Vagina (tissue), 2 donors: ENCODE data around the gene MAD1L1. TPM values are rescaled to one million over a fixed set of nuclear protein-coding genes. Genes with fewer than 3 reads are reported as not detected.
"Not testable (repeated sequence)": the region's sequence is repeated elsewhere in the genome, so short reads cannot be mapped to it uniquely, and the experiment has no call there.

Experiments used
- DNase-seq, 2 donors: peaks; one replicate each; pipeline ENCODE4 v3.0.0-alpha.2; 2017; ENCODE audit errors: extremely low spot score in 2 of 2
- H3K27ac ChIP-seq: fragments of 200-600 bp; sonication (generic); one replicate; pipeline ENCODE4 v1.5.1; 2019
- H3K27me3 ChIP-seq: fragments of 200-600 bp; sonication (generic); one replicate; pipeline ENCODE4 v1.5.1; 2019
- H3K36me3 ChIP-seq, 2 donors: fragments of 200-600 bp; sonication (generic); one replicate each; pipeline ENCODE4 v1.5.1; 2017 to 2019
- H3K4me1 ChIP-seq: fragments of 200-600 bp; sonication (generic); one replicate; pipeline ENCODE4 v1.5.1; 2019
- H3K4me3 ChIP-seq, 2 donors: fragments of 200-600 bp; sonication (generic); 1 replicate in 1 of 2; 2 replicates in 1 of 2; pipeline ENCODE4 v1.5.1; 2016 to 2019
- H3K9me3 ChIP-seq: fragments of 200-600 bp; sonication (generic); one replicate; pipeline ENCODE4 v1.5.1; 2019
- POLR2A ChIP-seq, 2 donors: fragments of 450-650 bp; IDR thresholded peaks; one replicate each; pipeline ENCODE4 v1.6.1; 2017; ENCODE audit warnings: antibody characterized with exemption in 2 of 2, mild to moderate bottlenecking in 2 of 2, moderate library complexity in 2 of 2
- POLR2AphosphoS5 ChIP-seq, 2 donors: sonication (generic); formaldehyde crosslinking; IDR thresholded peaks; one replicate each; pipeline ENCODE4 v1.9.0; 2017; ENCODE audit warnings: antibody characterized with exemption in 2 of 2, mild to moderate bottlenecking in 2 of 2, low read depth in 1 of 2; ENCODE audit not compliant: insufficient read depth in 1 of 2
- intact Hi-C: fragments of 100-400 bp; cut with DNase I; formaldehyde crosslinking; loops from one replicate; pipeline ENCODE4 v1.15.1; 2023
- total RNA-seq: library from RNA; depleted of rRNA; stranded (reverse); fragments of >200 nt; gene quantifications from one replicate; pipeline ENCODE4 v1.2.3, GENCODE V29; 2016
- TF ChIP-seq, protein P1 (sequence below), 3 experiments: fragments of 450-650 bp in 2 of 3; fragments of 200-600 bp in 1 of 3; sonication (generic) in 1 of 3; IDR thresholded peaks; one replicate each; pipeline ENCODE4 v1.5.1; 2017 to 2019; ENCODE audit warnings: antibody characterized with exemption in 3 of 3, mild to moderate bottlenecking in 2 of 3, moderate library complexity in 2 of 3

MAD1L1 gene
- total RNA-seq, 1 donor from 2014 or later = 62.4 TPM

DNA sequence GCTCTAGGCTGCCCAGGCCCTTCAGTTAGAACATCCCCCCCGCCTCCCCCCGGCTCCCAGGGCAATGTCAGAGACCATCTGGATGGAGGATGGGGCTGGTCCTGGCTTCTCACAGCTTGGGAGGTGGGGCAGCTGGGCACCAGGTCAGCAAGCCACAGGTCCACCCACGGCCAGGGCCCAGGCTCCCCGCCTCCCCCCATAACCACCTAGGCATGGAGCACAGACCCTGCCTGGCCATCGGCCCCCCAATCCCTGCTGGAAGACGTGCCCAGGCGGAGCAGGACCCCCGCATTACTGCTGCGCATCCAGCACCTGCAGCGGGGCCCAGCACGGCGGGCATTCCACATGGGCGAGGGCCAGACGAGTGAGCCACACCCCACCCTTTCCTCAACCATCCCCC, 393.0 kb downstream of the MAD1L1 start:
- Histone ChIP-seq H3K9me3 (no peaks in the 10 kb centered on the region), H3K36me3 (no peaks in the 10 kb centered on the region), H3K27me3 (no peaks in the 10 kb centered on the region), H3K4me1 (no peaks in the 10 kb centered on the region), H3K4me3 (no peak overlapping the region), H3K27ac (no peak overlapping the region)
- no peak for DNase-seq
- TF ChIP-seq, protein P1, sequence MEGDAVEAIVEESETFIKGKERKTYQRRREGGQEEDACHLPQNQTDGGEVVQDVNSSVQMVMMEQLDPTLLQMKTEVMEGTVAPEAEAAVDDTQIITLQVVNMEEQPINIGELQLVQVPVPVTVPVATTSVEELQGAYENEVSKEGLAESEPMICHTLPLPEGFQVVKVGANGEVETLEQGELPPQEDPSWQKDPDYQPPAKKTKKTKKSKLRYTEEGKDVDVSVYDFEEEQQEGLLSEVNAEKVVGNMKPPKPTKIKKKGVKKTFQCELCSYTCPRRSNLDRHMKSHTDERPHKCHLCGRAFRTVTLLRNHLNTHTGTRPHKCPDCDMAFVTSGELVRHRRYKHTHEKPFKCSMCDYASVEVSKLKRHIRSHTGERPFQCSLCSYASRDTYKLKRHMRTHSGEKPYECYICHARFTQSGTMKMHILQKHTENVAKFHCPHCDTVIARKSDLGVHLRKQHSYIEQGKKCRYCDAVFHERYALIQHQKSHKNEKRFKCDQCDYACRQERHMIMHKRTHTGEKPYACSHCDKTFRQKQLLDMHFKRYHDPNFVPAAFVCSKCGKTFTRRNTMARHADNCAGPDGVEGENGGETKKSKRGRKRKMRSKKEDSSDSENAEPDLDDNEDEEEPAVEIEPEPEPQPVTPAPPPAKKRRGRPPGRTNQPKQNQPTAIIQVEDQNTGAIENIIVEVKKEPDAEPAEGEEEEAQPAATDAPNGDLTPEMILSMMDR (IDR thresholded peaks at IDR 0.05) = no peak
- intact Hi-C loops = no loop called here

DNA sequence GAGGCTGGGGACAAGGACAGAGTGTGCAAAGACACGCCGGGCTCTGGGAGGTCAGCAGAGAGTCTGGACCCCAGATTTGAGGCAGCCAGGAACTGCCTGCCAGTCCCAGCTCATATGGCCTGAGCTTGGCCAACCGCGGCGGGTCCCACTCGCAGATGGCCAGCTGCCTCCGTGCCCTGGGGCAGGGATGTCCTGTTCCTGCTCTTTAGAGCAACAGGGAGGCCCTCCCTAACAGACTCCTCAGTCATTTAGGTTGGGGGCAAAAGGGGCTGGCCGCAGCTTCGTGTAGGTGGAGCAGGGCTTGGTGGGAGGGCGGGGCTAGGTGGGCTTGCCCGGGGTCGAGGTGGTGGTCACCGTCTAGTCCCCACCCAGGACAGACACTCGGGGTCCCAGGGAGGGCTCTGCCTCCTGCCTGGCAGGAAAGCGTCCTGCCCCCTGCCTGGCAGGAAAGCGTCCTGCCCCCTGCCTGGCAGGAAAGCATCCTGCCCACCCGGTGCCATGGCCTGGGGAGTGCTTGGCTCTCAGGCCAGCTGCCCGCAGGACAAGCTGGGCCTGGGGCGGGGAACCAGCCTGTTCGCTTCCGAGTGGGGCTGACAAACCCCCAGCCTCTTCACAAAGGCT, 393.7 kb downstream of the MAD1L1 start:
- intact Hi-C loops, H3K4me3 ChIP-seq, H3K27me3 ChIP-seq, H3K4me1 ChIP-seq, H3K27ac ChIP-seq, DNase-seq, H3K36me3 ChIP-seq, H3K9me3 ChIP-seq: not testable (repeated sequence)

DNA sequence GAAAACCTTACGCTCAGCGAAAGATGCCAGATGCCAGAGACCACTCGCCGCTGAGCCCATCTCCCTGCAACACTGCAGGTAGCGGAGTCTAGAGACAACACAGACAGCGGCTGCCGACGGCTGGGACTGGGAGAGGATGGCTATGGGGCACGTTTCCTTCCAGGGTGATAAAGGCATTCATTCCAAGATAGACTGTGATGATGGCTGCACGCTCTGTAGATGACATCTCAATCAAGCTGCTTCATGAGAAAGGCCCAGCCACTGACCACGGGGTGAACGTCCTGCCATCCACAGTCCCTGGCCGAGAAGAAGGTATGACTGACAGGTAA, 394.2 kb downstream of the MAD1L1 start:
- DNase-seq, H3K27me3 ChIP-seq, H3K9me3 ChIP-seq, H3K36me3 ChIP-seq, H3K4me1 ChIP-seq, intact Hi-C loops, H3K4me3 ChIP-seq, H3K27ac ChIP-seq: not testable (repeated sequence)

DNA sequence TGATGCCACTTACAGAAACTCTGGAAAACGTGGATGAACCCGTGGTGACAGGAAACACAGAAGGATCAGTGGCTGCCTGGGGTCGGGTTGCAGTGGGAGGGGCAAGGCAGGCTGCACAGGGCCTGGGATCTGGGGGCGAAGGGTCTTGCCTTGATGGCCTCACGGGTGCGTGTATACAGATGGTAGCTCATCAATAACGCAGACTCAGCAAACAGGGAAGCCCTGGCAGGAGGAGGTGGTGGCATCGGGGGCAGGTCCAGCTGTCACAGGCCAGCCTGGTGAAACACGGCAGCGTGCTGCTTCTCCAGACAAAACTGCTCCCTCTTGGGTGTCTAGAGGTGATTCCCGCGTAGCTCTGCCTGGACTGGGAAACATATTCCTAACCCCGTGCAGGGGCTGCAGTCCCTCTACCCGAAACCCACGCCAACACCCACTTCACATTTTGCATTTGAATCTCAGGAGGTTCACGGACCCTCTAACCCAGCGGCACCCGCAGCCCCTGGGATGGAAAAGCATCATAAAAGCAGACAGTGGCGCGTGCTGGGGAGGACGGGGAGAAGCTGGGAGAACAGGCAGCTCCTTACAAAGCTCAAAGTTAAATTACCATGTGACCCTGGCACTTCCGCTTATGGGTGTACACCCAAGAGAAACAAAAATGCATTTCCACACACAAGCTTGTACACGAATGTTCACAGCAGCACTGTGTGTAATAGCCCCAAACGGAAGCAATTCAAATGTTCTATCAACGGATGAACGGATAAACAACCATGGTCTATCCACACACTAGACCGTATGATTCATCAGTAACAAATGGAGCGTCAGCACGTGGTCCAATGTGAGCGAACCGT, 394.8 kb downstream of the MAD1L1 start:
- DNase-seq, H3K9me3 ChIP-seq, H3K36me3 ChIP-seq, H3K4me1 ChIP-seq, H3K27ac ChIP-seq, H3K27me3 ChIP-seq, intact Hi-C loops, H3K4me3 ChIP-seq: not testable (repeated sequence)

DNA sequence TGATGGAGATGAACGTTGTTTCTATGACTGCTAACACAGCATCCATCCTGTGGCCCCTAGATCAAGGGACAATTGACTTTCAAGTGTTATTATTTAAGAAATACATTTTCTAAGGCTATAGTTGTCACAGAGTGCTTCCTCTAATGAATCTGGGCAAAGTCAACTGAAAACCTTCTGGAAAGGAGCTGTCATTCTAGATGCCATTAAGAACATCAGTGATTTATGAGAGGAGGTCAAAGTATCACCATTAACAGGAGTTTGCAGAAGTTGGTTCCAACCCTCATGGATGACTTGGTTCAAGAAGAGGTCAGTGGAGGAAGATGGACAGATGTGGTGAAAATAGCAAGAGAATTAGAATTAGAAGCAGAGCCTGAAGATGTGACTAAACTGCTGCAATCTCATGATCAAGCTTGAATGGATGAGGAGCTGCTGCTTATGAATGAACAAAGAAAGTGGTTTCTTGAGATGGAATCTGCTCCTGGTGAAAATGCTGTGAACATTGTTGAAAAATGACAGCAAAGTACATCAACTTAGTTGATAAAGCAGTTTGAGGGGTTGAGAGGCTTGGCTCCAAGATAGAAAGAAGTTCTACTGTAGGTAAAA, 400.7 kb downstream of the MAD1L1 start:
- H3K9me3 ChIP-seq, H3K36me3 ChIP-seq, H3K27ac ChIP-seq, DNase-seq, intact Hi-C loops, H3K4me1 ChIP-seq, H3K27me3 ChIP-seq, H3K4me3 ChIP-seq: not testable (repeated sequence)

DNA sequence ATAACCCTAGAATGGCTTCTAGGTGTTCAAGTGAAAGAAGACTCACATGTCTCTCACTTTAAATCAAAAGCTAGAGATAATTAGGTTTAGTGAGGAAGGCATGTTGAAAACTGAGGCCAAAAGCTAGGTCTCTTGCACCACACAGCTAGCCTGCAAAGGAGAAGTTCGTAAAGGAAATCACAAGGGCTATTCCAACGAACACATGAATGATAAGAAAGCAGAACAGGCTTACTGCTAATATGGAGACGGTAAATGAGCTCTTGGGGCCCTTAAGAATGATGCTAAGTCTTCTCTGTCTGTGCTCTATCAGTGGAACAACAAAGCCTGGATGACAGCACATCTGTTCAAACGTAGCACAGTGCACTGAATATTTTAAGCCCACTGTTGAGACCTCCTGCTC, 401.3 kb downstream of the MAD1L1 start:
- H3K27me3 ChIP-seq, H3K9me3 ChIP-seq, H3K4me3 ChIP-seq, H3K27ac ChIP-seq, H3K36me3 ChIP-seq, H3K4me1 ChIP-seq, intact Hi-C loops, DNase-seq: not testable (repeated sequence)

DNA sequence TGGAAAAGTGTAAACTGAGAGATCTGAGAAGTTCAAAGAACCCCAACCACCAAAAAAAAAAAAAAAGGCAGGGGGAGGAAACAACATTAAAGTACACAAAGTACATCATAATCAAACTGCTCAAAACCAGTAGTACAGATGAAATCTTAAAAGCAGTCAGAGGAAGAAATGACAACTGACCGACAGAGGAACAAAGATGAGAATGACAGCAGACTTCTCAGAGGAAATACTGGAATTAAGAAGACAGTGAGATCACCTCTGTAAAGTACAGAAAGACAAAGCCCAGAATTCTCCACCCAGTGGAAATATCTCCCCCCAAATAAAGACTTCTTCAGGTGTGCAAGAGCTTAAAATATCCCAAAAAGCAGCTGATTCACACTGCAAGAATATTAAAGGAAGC, 403.1 kb downstream of the MAD1L1 start:
- intact Hi-C loops, DNase-seq, H3K9me3 ChIP-seq, H3K4me3 ChIP-seq, H3K4me1 ChIP-seq, H3K27ac ChIP-seq, H3K27me3 ChIP-seq, H3K36me3 ChIP-seq: not testable (repeated sequence)

DNA sequence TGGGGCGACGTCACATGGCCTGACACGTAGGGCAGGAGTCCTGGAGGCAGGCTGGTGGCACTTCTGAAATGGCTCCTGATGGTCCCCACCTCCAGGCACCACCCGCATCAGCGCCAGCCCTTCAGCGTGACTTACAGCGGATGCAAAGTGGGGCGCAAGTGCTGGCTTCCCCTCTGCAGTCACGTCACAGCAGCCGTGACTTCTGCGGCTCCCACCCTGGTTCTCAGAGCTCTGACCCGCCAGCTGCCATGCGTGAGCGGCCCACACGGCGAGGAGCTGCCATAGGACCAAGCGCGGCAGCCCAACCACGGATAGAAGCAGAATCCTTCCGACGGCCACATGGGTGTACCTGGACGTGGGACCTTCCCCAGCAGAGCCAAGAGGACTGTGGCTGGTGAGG, 403.6 kb downstream of the MAD1L1 start:
- no peak for DNase-seq
- Histone ChIP-seq H3K27me3 (no peaks in the 10 kb centered on the region), H3K9me3 (no peaks in the 10 kb centered on the region), H3K4me1 (no peaks in the 10 kb centered on the region), H3K4me3 (no peak overlapping the region), H3K27ac (no peak overlapping the region), H3K36me3 (no peaks in the 10 kb centered on the region)
- TF ChIP-seq POLR2AphosphoS5 (IDR thresholded peaks at IDR 0.05; ENCODE audit: insufficient read depth in 1 of 2, low read depth in 1 of 2) (no peak), POLR2A (IDR thresholded peaks at IDR 0.05) (no peak)
- TF ChIP-seq, protein P1 (IDR thresholded peaks at IDR 0.05) = no peak
- intact Hi-C loops = no loop called here

DNA sequence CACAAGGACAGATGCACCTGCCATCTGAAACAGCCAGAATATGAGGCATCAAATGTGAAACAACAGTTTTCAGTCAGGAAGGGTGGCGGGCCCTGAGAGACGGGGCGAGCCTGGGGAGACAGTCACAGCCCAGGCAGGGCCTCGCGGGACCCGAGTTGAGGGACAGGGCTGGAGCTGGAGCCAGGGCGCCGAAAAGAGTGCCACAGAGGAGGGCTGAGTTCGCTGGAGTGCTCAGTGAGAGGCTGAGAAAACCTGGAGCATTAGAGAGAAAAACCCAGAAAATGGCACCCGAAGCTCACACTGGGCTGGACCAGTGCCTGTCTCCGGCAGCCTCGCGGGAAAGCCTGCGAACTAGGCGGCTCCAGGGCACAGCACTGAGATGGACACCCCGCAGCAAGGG, 404.6 kb downstream of the MAD1L1 start:
- intact Hi-C loops, H3K4me1 ChIP-seq, H3K9me3 ChIP-seq, DNase-seq, H3K36me3 ChIP-seq, H3K4me3 ChIP-seq, H3K27me3 ChIP-seq, H3K27ac ChIP-seq: not testable (repeated sequence)

DNA sequence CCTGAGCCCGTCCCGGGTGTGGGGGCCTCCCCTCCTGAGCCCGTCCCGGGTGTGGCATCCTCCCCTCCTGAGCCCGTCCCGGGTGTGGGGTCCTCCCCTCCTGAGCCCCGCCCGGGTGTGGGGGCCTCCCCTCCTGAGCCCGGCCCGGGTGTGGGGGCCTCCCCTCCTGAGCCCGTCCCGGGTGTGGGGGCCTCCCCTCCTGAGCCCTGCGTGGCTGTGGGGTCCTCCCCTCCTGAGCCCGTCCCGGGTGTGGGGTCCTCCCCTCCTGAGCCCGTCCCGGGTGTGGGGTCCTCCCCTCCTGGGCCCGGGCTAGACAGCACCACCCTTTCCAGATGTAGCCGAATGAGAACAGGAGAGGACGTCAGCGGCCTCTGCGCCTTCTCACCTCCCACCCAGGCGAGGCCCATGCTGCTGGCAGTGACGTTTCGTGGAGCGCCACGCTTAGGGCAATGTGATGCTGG, 405.2 kb downstream of the MAD1L1 start:
- H3K9me3 ChIP-seq, DNase-seq, H3K27me3 ChIP-seq, H3K36me3 ChIP-seq, H3K4me1 ChIP-seq, H3K27ac ChIP-seq, intact Hi-C loops, H3K4me3 ChIP-seq: not testable (repeated sequence)

DNA sequence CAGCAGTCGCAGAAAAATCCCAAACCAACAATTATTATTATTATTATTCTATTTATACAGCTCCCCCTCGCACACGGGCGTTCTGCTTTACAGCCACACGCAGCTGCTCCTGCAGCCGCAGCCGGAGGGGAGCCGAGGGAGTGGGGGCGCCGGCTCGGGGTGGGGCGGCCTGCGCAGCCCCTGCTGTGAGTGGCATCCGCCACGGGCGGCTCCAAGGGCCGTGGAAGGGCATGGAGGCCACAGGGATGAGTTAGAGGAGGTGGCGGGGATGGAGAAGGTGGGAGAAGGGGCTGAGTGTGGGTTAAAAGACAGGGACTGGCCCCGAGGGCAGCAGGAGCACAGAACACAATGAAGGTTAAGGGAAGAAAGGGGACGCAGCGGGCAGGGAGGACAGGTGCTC, 405.8 kb downstream of the MAD1L1 start:
- H3K9me3 ChIP-seq, H3K36me3 ChIP-seq, H3K4me3 ChIP-seq, H3K27me3 ChIP-seq, H3K4me1 ChIP-seq, H3K27ac ChIP-seq, DNase-seq, intact Hi-C loops: not testable (repeated sequence)
